GM12874 (cell line): ENCODE results near the gene KRTAP2-2.

ENCODE experiments used
- CTCF ChIP-seq: IDR thresholded peaks from 2 replicates; pipeline ENCODE4 v1.5.1; 2011; ENCODE audit warnings: low read depth, mild to moderate bottlenecking, control low read depth, low read length, moderate library complexity; ENCODE audit not compliant: insufficient read depth

KRTAP2-2 gene

GRCh38 chr17:41064301-41064700, 9.3 kb upstream of the KRTAP2-2 start:
- TF ChIP-seq CTCF, result no peak

- TF ChIP-seq CTCF, result no peak
Observed at GRCh38 chr17:41063449-41063848, 8.4 kb upstream of the KRTAP2-2 start.

GRCh38 chr17:41061964-41062363, 6.9 kb upstream of the KRTAP2-2 start:
- no peak for TF ChIP-seq CTCF

- TF ChIP-seq CTCF, result no peak
Observed at GRCh38 chr17:41060052-41060604, 5.1 kb upstream of the KRTAP2-2 start, which contains the start of gene KRTAP2-3. KRTAP2-3 (minus strand) TSS chr17:41060114; CDS start chr17:41060050, 64 bp downstream.

- no peak for TF ChIP-seq CTCF
Observed at GRCh38 chr17:41058741-41059140, 3.7 kb upstream of the KRTAP2-2 start.

- TF ChIP-seq CTCF, result no peak
Observed at GRCh38 chr17:41057547-41057946, 2.5 kb upstream of the KRTAP2-2 start.

- no peak for TF ChIP-seq CTCF
Observed at GRCh38 chr17:41054025-41054424, 1.0 kb downstream of the KRTAP2-2 start.
